Kidney (tissue), 14 donors: ENCODE measurements around the gene TRMU. TPM values are rescaled to one million over a fixed set of nuclear protein-coding genes. Genes with fewer than 3 reads are reported as not detected.
A peak's percentile ranks its signal among the peaks of the same experiment; 100 is the strongest.

Experiments used
- DNase-seq, 5 donors: peaks; one replicate each; pipeline ENCODE4 v3.0.0-alpha.2; 2013 to 2020
- FAIRE-seq: peaks from 2 replicates; lab custom pipeline; 2012; peaks lifted over from hg19 to GRCh38; lab: Jason Lieb, UNC
- H3K27ac ChIP-seq, 2 donors: one replicate each; pipeline ENCODE4 v1.7.0; 2013; ENCODE audit warnings: low read depth in 2 of 2, low read length in 2 of 2, inconsistent platforms in 1 of 2
- H3K27me3 ChIP-seq: one replicate; pipeline ENCODE4 v1.7.1; 2013; ENCODE audit warnings: low read length, inconsistent platforms; ENCODE audit not compliant: control insufficient read depth, insufficient read depth
- H3K36me3 ChIP-seq, 3 donors: one replicate each; pipeline versions ENCODE4 v1.7.0 to v1.7.1; 2013; ENCODE audit warnings: low read length in 3 of 3, control low read depth in 1 of 3, inconsistent platforms in 1 of 3; ENCODE audit not compliant: insufficient read depth in 3 of 3, control insufficient read depth in 2 of 3
- H3K4me1 ChIP-seq, 3 donors: one replicate each; pipeline versions ENCODE4 v1.7.0 to v1.7.1; 2013; ENCODE audit warnings: low read length in 3 of 3, inconsistent platforms in 1 of 3, low read depth in 1 of 3; ENCODE audit not compliant: control insufficient read depth in 2 of 3, insufficient read depth in 2 of 3
- H3K4me3 ChIP-seq, 3 donors: one replicate each; pipeline versions ENCODE4 v1.7.0 to v1.8.1; 2013; ENCODE audit warnings: low read length in 3 of 3, control low read depth in 1 of 3, inconsistent platforms in 1 of 3
- H3K9ac ChIP-seq, 3 donors: one replicate each; pipeline versions ENCODE4 v1.7.0 to v1.7.1; 2013; ENCODE audit warnings: low read length in 3 of 3, control low read depth in 1 of 3, inconsistent platforms in 1 of 3
- H3K9me3 ChIP-seq, 3 donors: one replicate each; pipeline versions ENCODE4 v1.7.0 to v1.7.1; 2013; ENCODE audit warnings: low read length in 3 of 3, control low read depth in 1 of 3, inconsistent platforms in 1 of 3; ENCODE audit not compliant: control insufficient read depth in 2 of 3, insufficient read depth in 1 of 3
- CTCF ChIP-seq: IDR thresholded peaks from 3 replicates; pipeline ENCODE4 v1.5.1; 2012; ENCODE audit warnings: mild to moderate bottlenecking, moderate library complexity, borderline replicate concordance; ENCODE audit not compliant: insufficient read depth; ENCODE audit errors: extremely low read depth
- intact Hi-C: fragments of 100-400 bp; cut with DNase I; formaldehyde crosslinking; loops from one replicate; pipeline ENCODE4 v1.11.1; 2022
- polyA plus RNA-seq: library from polyadenylated mRNA; stranded (reverse); fragments of 350-450 nt; fragmentation: Illumina TruSeq; extraction: RNeasy Lipid Tissue Mini Kit (QIAGEN cat#74804); gene quantifications from one replicate; pipeline ENCODE4 v1.2.3, GENCODE V29; 2014; ENCODE audit warnings: low read depth, low replicate concordance; ENCODE audit not compliant: insufficient read depth
- total RNA-seq: library from RNA; stranded (reverse); fragmentation: NEBNext Ultra II Directional; extraction: Animal tissue kit (Norgen Biotek cat#: 25700); gene quantifications from one replicate; pipeline ENCODE4 v1.2.1, GENCODE V29; 2021
- donor health status: control.
- donor health status: control.
- donor health status: control.
- donor health status: control.
- donor health status: control.
- donor health status: DM: yes; HTN: yes; CAD: no.
- donor health status: Normal renal cell carcinoma (clear cell type).

TRMU gene
- total and polyA plus RNA-seq, 2 donors from 2014 or later: 40.5 to 41.1 TPM

GRCh38 chr22:46327691-46328465 is 7.6 kb upstream of the TRMU start:
- Histone ChIP-seq H3K9ac (no peak overlapping the region), H3K36me3 (no peaks in the 10 kb centered on the region), H3K27me3 (no peaks in the 10 kb centered on the region), H3K4me3 (no peak overlapping the region), H3K9me3 (no peaks in the 10 kb centered on the region), H3K4me1 (no peaks in the 10 kb centered on the region), H3K27ac (no peak overlapping the region)
- TF ChIP-seq CTCF: no peak
- FAIRE-seq: no peak
- DNase-seq: no peak
- intact Hi-C loops: no loop called here

- FAIRE-seq: no peak
- no peak overlapping the region for H3K9ac ChIP-seq
- H3K9me3 ChIP-seq: no peaks in the 10 kb centered on the region
- H3K36me3 ChIP-seq: no peaks in the 10 kb centered on the region
- no peak overlapping the region for H3K27ac ChIP-seq
- H3K4me1 ChIP-seq: no peaks in the 10 kb centered on the region
- TF ChIP-seq CTCF: no peak
- H3K4me3 ChIP-seq: no peak overlapping the region
- intact Hi-C loops: no loop called here
- H3K27me3 ChIP-seq: no peaks in the 10 kb centered on the region
- DNase-seq: peak in 1 of 5 donors; percentile 52
Observed at GRCh38 chr22:46328797-46329196, 6.7 kb upstream of the TRMU start.

GRCh38 chr22:46329616-46330015 is 5.9 kb upstream of the TRMU start:
- Histone ChIP-seq H3K4me3 (no peak overlapping the region), H3K4me1 (no peaks in the 10 kb centered on the region), H3K27me3 (no peaks in the 10 kb centered on the region), H3K9me3 (no peaks in the 10 kb centered on the region), H3K36me3 (no peaks in the 10 kb centered on the region), H3K9ac (no peak overlapping the region), H3K27ac (no peak overlapping the region)
- peak in 1 of 5 donors; percentile 43 for DNase-seq
- no peak for FAIRE-seq
- no peak for TF ChIP-seq CTCF
- intact Hi-C loops: no loop called here

- no peak overlapping the region for H3K9ac ChIP-seq
- no peaks in the 10 kb centered on the region for H3K27me3 ChIP-seq
- FAIRE-seq: no peak
- H3K9me3 ChIP-seq: no peaks in the 10 kb centered on the region
- intact Hi-C loops: no loop called here
- no peak for DNase-seq
- TF ChIP-seq CTCF: no peak
- H3K4me3 ChIP-seq: no peak overlapping the region
- H3K4me1 ChIP-seq: no peaks in the 10 kb centered on the region
- no peaks in the 10 kb centered on the region for H3K36me3 ChIP-seq
- H3K27ac ChIP-seq: no peak overlapping the region
Observed at GRCh38 chr22:46330426-46330825, 5.1 kb upstream of the TRMU start.
